T-helper 1 cell treated with Interleukin-12 subunit alpha and Interleukin-12 subunit beta and Interleukin-4 antibody, amounts not matched to agents 30 μg/mL and 1 μg/mL, for 36 hours (primary cell): ENCODE measurements around the gene CNOT4.

Experiments
- H3K27ac Mint-ChIP-seq: one replicate; pipeline ENCODE4 v1.8.0; 2021; ENCODE audit warnings: mild to moderate bottlenecking, mixed read lengths
- H3K27me3 Mint-ChIP-seq: one replicate; pipeline ENCODE4 v1.8.0; 2021; ENCODE audit warnings: low read depth, mixed read lengths
- H3K36me3 Mint-ChIP-seq: one replicate; pipeline ENCODE4 v1.8.0; 2021; ENCODE audit warnings: low read depth, mixed read lengths
- H3K4me1 Mint-ChIP-seq: one replicate; pipeline ENCODE4 v1.8.0; 2021; ENCODE audit warnings: low read depth, mixed read lengths
- H3K4me3 Mint-ChIP-seq: one replicate; pipeline ENCODE4 v1.8.0; 2021; ENCODE audit warnings: mild to moderate bottlenecking, moderate library complexity, mixed read lengths
- H3K9me3 Mint-ChIP-seq: one replicate; pipeline ENCODE4 v1.8.0; 2021; ENCODE audit warnings: mixed read lengths

CNOT4 gene

GRCh38 chr7:135313971-135314370 is 195.9 kb downstream of the CNOT4 start:
- no peak overlapping the region for H3K4me3 Mint-ChIP-seq
- H3K27ac Mint-ChIP-seq = no peak overlapping the region
- H3K27me3 Mint-ChIP-seq = no peaks in the 10 kb centered on the region
- no peaks in the 10 kb centered on the region for H3K36me3 Mint-ChIP-seq
- H3K4me1 Mint-ChIP-seq = no peaks in the 10 kb centered on the region
- no peaks in the 10 kb centered on the region for H3K9me3 Mint-ChIP-seq
